A549 treated with AZD9567 at 1 μM for 4 hours (cell line): ENCODE measurements around the gene TXNRD1. TPM values are rescaled to one million over a fixed set of nuclear protein-coding genes. Genes with fewer than 3 reads are reported as not detected.

ENCODE experiments used
- total RNA-seq: library from RNA; stranded (reverse); fragments of 200-300 nt; extraction: Qiagen RNA extraction; gene quantifications from 5 replicates; pipeline ENCODE4 v1.2.3, GENCODE V29; 2022; ENCODE audit not compliant: insufficient read depth

The TXNRD1 gene
- total RNA-seq, result 787 to 1,060 TPM (median 847 TPM) in 5 replicates

GRCh38 chr12:104215638-104216297 is at the start of gene TXNRD1:
Gene TXNRD1 (plus strand): TSS chr12:104215779. CDS start chr12:104215803, 24 bp downstream.

GRCh38 chr12:104303538-104304151 is 88.1 kb downstream of the TXNRD1 start, which contains the start of gene EID3:
Gene EID3 (plus strand): TSS chr12:104303739. CDS start chr12:104303935, 196 bp downstream.

Other genes with a start within 250 kb of the TXNRD1 start
- 24.9 to 39.7 TPM (median 29.0 TPM) in 5 replicates for gene TDG, start 249.9 kb upstream of the TXNRD1 start, total RNA-seq
- 0.19 to 0.48 TPM (median 0.35 TPM) in 4 of 5 replicates, not detected in the other for gene GLT8D2, start 165.6 kb upstream of the TXNRD1 start, total RNA-seq
- gene HCFC2, start 151.2 kb upstream of the TXNRD1 start, total RNA-seq, result 3.9 to 7.2 TPM (median 5.6 TPM) in 5 replicates
- gene NFYB, start 77.6 kb upstream of the TXNRD1 start, total RNA-seq, result 20.7 to 25.5 TPM (median 23.0 TPM) in 5 replicates
- 4.3 to 7.3 TPM (median 6.1 TPM) in 5 replicates for gene EID3, start 88.0 kb downstream of the TXNRD1 start, total RNA-seq
- gene CHST11, start 241.2 kb downstream of the TXNRD1 start, total RNA-seq, result 18.0 to 21.1 TPM (median 19.9 TPM) in 5 replicates